GM10266 (cell line): ENCODE results near the gene ZNF540.
A peak's percentile ranks its signal among the peaks of the same experiment; 100 is the strongest.
"Not testable (repeated sequence)": the region's sequence is repeated elsewhere in the genome, so short reads cannot be mapped to it uniquely, and the experiment has no call there.

Experiments used
- DNase-seq: peaks from one replicate; pipeline ENCODE4 v3.0.0; 2012; ENCODE audit errors: extremely low spot score
- CTCF ChIP-seq: IDR thresholded peaks from 2 replicates; pipeline ENCODE4 v1.5.1; 2012; ENCODE audit warnings: mild to moderate bottlenecking, low read depth; ENCODE audit not compliant: control insufficient read depth, insufficient read depth; ENCODE audit errors: missing control alignments

Gene ZNF540

GRCh38 chr19:37655689-37656371 lies 61.2 kb downstream of the ZNF540 start:
- no peak for TF ChIP-seq CTCF
- DNase-seq = peak; percentile 81

- DNase-seq = not testable (repeated sequence)
These were observed 62.5 kb downstream of the ZNF540 start for GRCh38 chr19:37657157-37657556.
